ENCODE measurements around the gene SLAIN1.

SLAIN1 gene

GRCh38 chr13:77740097-77740735, 42.7 kb downstream of the SLAIN1 start:
- Histone ChIP-seq H3K36me3 (ENCODE audit: control insufficient read depth, insufficient read depth, low read length) (no peaks in the 10 kb centered on the region), H3K79me1 (ENCODE audit: low read length) (no peaks in the 10 kb centered on the region), H3K23ac (ENCODE audit: low read length) (no peak overlapping the region), H3K27me3 (ENCODE audit: insufficient read depth, low read length, poor library complexity) (no peaks in the 10 kb centered on the region), H3K4me2 (ENCODE audit: low read length) (no peak overlapping the region), H4K5ac (ENCODE audit: low read length) (no peak overlapping the region), H3K9ac (ENCODE audit: low read length) (no peak overlapping the region), H2BK120ac (ENCODE audit: low read depth, low read length) (no peak overlapping the region), H2BK15ac (replicated peaks; ENCODE audit: low read depth) (no peak overlapping the region), H3K4me3 (ENCODE audit: low read length) (no peak overlapping the region), H4K8ac (ENCODE audit: low read depth, low read length) (no peak overlapping the region), H3K4me1 (ENCODE audit: control insufficient read depth, low read depth, low read length) (no peaks in the 10 kb centered on the region), H3K56ac (ENCODE audit: low read length) (no peak overlapping the region), H3K79me2 (ENCODE audit: control insufficient read depth, insufficient read depth, low read length) (no peaks in the 10 kb centered on the region), H3K18ac (ENCODE audit: low read length) (no peak overlapping the region), H2BK5ac (ENCODE audit: low read length) (no peak overlapping the region), H3K27ac (ENCODE audit: low read depth, low read length) (no peak overlapping the region), H3K4ac (ENCODE audit: low read depth, low read length) (no peak overlapping the region), H2AK5ac (ENCODE audit: low read length) (no peak overlapping the region)
- WGBS (ENCODE audit: extremely low coverage, insufficient coverage, low lambda C conversion rate) = no CpG with 5 or more reads among the region's 7 CpGs
- no peak for DNase-seq

DNA sequence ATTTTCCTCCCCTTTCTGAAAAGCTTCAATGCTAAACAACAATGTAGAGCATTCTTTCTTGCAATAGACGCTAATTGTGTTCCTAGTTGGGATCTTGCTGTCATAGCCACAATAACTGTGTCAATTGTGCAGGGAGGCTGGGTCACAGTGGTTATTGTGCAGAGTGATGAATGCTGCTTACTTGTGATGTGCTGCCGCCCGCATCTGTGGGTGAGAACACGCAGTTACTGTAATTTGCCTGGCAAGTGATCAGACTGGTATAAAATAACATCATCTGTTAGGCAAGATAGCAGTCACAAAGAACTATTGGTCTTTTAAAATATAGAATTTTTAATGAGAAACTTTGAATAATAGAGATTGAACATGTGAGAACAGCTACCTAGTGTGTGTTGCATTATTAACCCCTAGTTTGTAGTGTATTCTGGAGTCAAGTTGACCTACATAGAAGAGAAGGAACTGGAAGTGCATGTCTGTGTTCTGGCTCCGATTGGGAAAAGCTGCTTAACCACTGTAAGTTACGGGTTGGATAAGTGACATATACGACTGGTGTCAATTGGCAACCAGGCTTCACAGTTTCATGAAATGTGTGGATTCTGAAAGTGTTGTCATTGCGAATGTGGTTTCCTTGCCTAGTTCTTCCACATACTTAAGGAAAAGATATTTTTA, 43.6 kb downstream of the SLAIN1 start:
- H4K5ac ChIP-seq (ENCODE audit: low read length) = no peak overlapping the region
- H3K27me3 ChIP-seq (ENCODE audit: insufficient read depth, low read length, poor library complexity) = no peaks in the 10 kb centered on the region
- H3K56ac ChIP-seq (ENCODE audit: low read length) = no peak overlapping the region
- H3K23ac ChIP-seq (ENCODE audit: low read length) = no peak overlapping the region
- no peak overlapping the region for H3K27ac ChIP-seq (ENCODE audit: low read depth, low read length)
- H3K79me2 ChIP-seq (ENCODE audit: control insufficient read depth, insufficient read depth, low read length) = no peaks in the 10 kb centered on the region
- H2BK120ac ChIP-seq (ENCODE audit: low read depth, low read length) = no peak overlapping the region
- H2BK15ac ChIP-seq (replicated peaks; ENCODE audit: low read depth) = no peak overlapping the region
- H3K4me2 ChIP-seq (ENCODE audit: low read length) = no peak overlapping the region
- H3K18ac ChIP-seq (ENCODE audit: low read length) = no peak overlapping the region
- H3K79me1 ChIP-seq (ENCODE audit: low read length) = no peaks in the 10 kb centered on the region
- H2AK5ac ChIP-seq (ENCODE audit: low read length) = no peak overlapping the region
- no peak for DNase-seq
- H2BK5ac ChIP-seq (ENCODE audit: low read length) = no peak overlapping the region
- no peak overlapping the region for H3K9ac ChIP-seq (ENCODE audit: low read length)
- H3K4me1 ChIP-seq (ENCODE audit: control insufficient read depth, low read depth, low read length) = no peaks in the 10 kb centered on the region
- H4K8ac ChIP-seq (ENCODE audit: low read depth, low read length) = no peak overlapping the region
- no CpG with 5 or more reads among the region's 8 CpGs for WGBS (ENCODE audit: extremely low coverage, insufficient coverage, low lambda C conversion rate)
- H3K36me3 ChIP-seq (ENCODE audit: control insufficient read depth, insufficient read depth, low read length) = no peaks in the 10 kb centered on the region
- H3K4ac ChIP-seq (ENCODE audit: low read depth, low read length) = no peak overlapping the region
- no peak overlapping the region for H3K4me3 ChIP-seq (ENCODE audit: low read length)

DNA sequence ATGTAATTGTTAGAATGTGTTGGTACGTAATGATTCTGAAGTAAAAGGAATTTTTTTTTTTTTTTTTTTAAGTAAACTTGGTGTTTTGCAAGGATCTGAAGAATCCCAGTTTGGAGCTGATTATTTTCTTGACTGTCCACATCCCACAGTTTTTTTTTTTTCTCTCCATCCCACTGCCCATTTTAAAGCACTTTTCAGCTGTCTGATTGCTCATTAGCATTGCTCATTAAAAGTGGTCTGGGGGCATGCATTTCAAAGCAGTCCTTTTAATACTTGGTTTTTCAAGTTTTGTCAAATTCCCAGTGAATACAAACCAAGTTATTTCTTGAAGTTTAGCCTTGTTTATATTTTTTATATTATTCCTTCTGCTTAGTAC, 44.1 kb downstream of the SLAIN1 start:
- Histone ChIP-seq H3K18ac (ENCODE audit: low read length) (no peak overlapping the region), H3K4me1 (ENCODE audit: control insufficient read depth, low read depth, low read length) (no peaks in the 10 kb centered on the region), H3K79me2 (ENCODE audit: control insufficient read depth, insufficient read depth, low read length) (no peaks in the 10 kb centered on the region), H2BK15ac (replicated peaks; ENCODE audit: low read depth) (no peak overlapping the region), H3K56ac (ENCODE audit: low read length) (no peak overlapping the region), H3K27ac (ENCODE audit: low read depth, low read length) (no peak overlapping the region), H2BK120ac (ENCODE audit: low read depth, low read length) (no peak overlapping the region), H3K23ac (ENCODE audit: low read length) (no peak overlapping the region), H3K4ac (ENCODE audit: low read depth, low read length) (no peak overlapping the region), H3K36me3 (ENCODE audit: control insufficient read depth, insufficient read depth, low read length) (no peaks in the 10 kb centered on the region), H2BK5ac (ENCODE audit: low read length) (no peak overlapping the region), H3K79me1 (ENCODE audit: low read length) (no peaks in the 10 kb centered on the region), H3K9ac (ENCODE audit: low read length) (no peak overlapping the region), H3K27me3 (ENCODE audit: insufficient read depth, low read length, poor library complexity) (no peaks in the 10 kb centered on the region), H3K4me2 (ENCODE audit: low read length) (no peak overlapping the region), H4K8ac (ENCODE audit: low read depth, low read length) (no peak overlapping the region), H4K5ac (ENCODE audit: low read length) (no peak overlapping the region), H3K4me3 (ENCODE audit: low read length) (no peak overlapping the region), H2AK5ac (ENCODE audit: low read length) (no peak overlapping the region)
- WGBS (ENCODE audit: extremely low coverage, insufficient coverage, low lambda C conversion rate) = 100% methylated on average over 1 of the region's 1 CpG
- no peak for DNase-seq

- no peaks in the 10 kb centered on the region for H3K79me2 ChIP-seq (ENCODE audit: control insufficient read depth, insufficient read depth, low read length)
- H3K79me1 ChIP-seq (ENCODE audit: low read length) = no peaks in the 10 kb centered on the region
- no peak overlapping the region for H3K4me2 ChIP-seq (ENCODE audit: low read length)
- H2BK5ac ChIP-seq (ENCODE audit: low read length) = no peak overlapping the region
- no peak overlapping the region for H3K27ac ChIP-seq (ENCODE audit: low read depth, low read length)
- no peak overlapping the region for H2BK120ac ChIP-seq (ENCODE audit: low read depth, low read length)
- DNase-seq = no peak
- H3K4me3 ChIP-seq (ENCODE audit: low read length) = no peak overlapping the region
- no peaks in the 10 kb centered on the region for H3K36me3 ChIP-seq (ENCODE audit: control insufficient read depth, insufficient read depth, low read length)
- no peak overlapping the region for H3K4ac ChIP-seq (ENCODE audit: low read depth, low read length)
- no peaks in the 10 kb centered on the region for H3K27me3 ChIP-seq (ENCODE audit: insufficient read depth, low read length, poor library complexity)
- H3K23ac ChIP-seq (ENCODE audit: low read length) = no peak overlapping the region
- H4K5ac ChIP-seq (ENCODE audit: low read length) = no peak overlapping the region
- no peaks in the 10 kb centered on the region for H3K4me1 ChIP-seq (ENCODE audit: control insufficient read depth, low read depth, low read length)
- H2BK15ac ChIP-seq (replicated peaks; ENCODE audit: low read depth) = no peak overlapping the region
- no peak overlapping the region for H4K8ac ChIP-seq (ENCODE audit: low read depth, low read length)
- WGBS (ENCODE audit: extremely low coverage, insufficient coverage, low lambda C conversion rate) = no CpG with 5 or more reads among the region's 2 CpGs
- H3K56ac ChIP-seq (ENCODE audit: low read length) = no peak overlapping the region
- no peak overlapping the region for H3K18ac ChIP-seq (ENCODE audit: low read length)
- H3K9ac ChIP-seq (ENCODE audit: low read length) = no peak overlapping the region
- no peak overlapping the region for H2AK5ac ChIP-seq (ENCODE audit: low read length)
These were observed 45.3 kb downstream of the SLAIN1 start for GRCh38 chr13:77742801-77743200.

- no peak overlapping the region for H2BK15ac ChIP-seq (replicated peaks; ENCODE audit: low read depth)
- no peak overlapping the region for H2BK5ac ChIP-seq (ENCODE audit: low read length)
- H3K27me3 ChIP-seq (ENCODE audit: insufficient read depth, low read length, poor library complexity) = no peaks in the 10 kb centered on the region
- no peaks in the 10 kb centered on the region for H3K79me1 ChIP-seq (ENCODE audit: low read length)
- WGBS (ENCODE audit: extremely low coverage, insufficient coverage, low lambda C conversion rate) = no CpG with 5 or more reads among the region's 1 CpG
- no peak overlapping the region for H4K8ac ChIP-seq (ENCODE audit: low read depth, low read length)
- no peak overlapping the region for H2BK120ac ChIP-seq (ENCODE audit: low read depth, low read length)
- H3K23ac ChIP-seq (ENCODE audit: low read length) = no peak overlapping the region
- H3K36me3 ChIP-seq (ENCODE audit: control insufficient read depth, insufficient read depth, low read length) = no peaks in the 10 kb centered on the region
- no peak overlapping the region for H3K9ac ChIP-seq (ENCODE audit: low read length)
- H3K4me1 ChIP-seq (ENCODE audit: control insufficient read depth, low read depth, low read length) = no peaks in the 10 kb centered on the region
- no peak overlapping the region for H3K27ac ChIP-seq (ENCODE audit: low read depth, low read length)
- no peak overlapping the region for H3K4me2 ChIP-seq (ENCODE audit: low read length)
- H3K18ac ChIP-seq (ENCODE audit: low read length) = no peak overlapping the region
- no peak overlapping the region for H2AK5ac ChIP-seq (ENCODE audit: low read length)
- H3K79me2 ChIP-seq (ENCODE audit: control insufficient read depth, insufficient read depth, low read length) = no peaks in the 10 kb centered on the region
- no peak for DNase-seq
- no peak overlapping the region for H4K5ac ChIP-seq (ENCODE audit: low read length)
- H3K4ac ChIP-seq (ENCODE audit: low read depth, low read length) = no peak overlapping the region
- no peak overlapping the region for H3K4me3 ChIP-seq (ENCODE audit: low read length)
- H3K56ac ChIP-seq (ENCODE audit: low read length) = no peak overlapping the region
These were observed 48.3 kb downstream of the SLAIN1 start for GRCh38 chr13:77745784-77746183.

Measured in mesendoderm (in vitro differentiated cells).